ENCODE data around the gene LINGO3. TPM values are rescaled to one million over a fixed set of nuclear protein-coding genes. Genes with fewer than 3 reads are reported as not detected.
A peak's percentile ranks its signal among the peaks of the same experiment; 100 is the strongest.
"Not testable (repeated sequence)": the region's sequence is repeated elsewhere in the genome, so short reads cannot be mapped to it uniquely, and the experiment has no call there.

Gene LINGO3
- total and polyA plus RNA-seq, 2 donors (not counting 3 experiments of a cell fraction or from before 2014, with no cell fraction given), result not detected

DNA sequence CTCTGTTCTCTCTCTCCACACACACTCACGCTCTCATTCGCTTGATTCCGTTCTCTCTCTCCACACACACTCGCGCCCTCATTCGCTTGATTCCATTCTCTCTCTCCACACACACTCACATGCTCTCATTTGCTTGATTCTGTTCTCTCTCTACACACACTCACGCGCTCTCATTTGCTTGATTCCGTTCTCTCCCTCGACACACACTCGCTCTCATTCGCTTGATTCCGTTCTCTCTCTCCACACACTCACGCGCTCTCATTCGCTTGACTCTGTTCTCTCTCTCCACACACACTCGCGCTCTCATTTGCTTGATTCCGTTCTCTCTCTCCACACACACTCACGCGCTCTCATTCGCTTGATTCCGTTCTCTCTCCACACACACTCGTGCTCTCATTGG is 41.9 kb upstream of the LINGO3 start:
- not testable (repeated sequence) for FAIRE-seq

GRCh38 chr19:2345794-2346663 is 38.1 kb upstream of the LINGO3 start:
- DNase-seq (ENCODE audit: low read depth, low spot score), result peak; percentile 37
- CTCF ChIA-PET, result no interaction called here
- Histone ChIP-seq H3K27me3 (ENCODE audit: control insufficient read depth in 2 of 2, insufficient read depth in 2 of 2, low read length in 2 of 2) (no peaks in the 10 kb centered on the region), H3K9me3 (replicated peaks; ENCODE audit: control insufficient read depth, insufficient read depth, low read length) (no peaks in the 10 kb centered on the region), H3K79me2 (ENCODE audit: control insufficient read depth, insufficient read depth, low read length) (no peaks in the 10 kb centered on the region), H3K36me3 (ENCODE audit: control insufficient read depth in 2 of 2, extremely low read depth in 1 of 2, insufficient read depth in 2 of 2, low read length in 2 of 2) (peaks cover 0 to 13% of the 10 kb centered on the region in 2 experiments), H4K20me1 (replicated peaks; ENCODE audit: control insufficient read depth, extremely low read depth, insufficient read depth, low read length) (no peaks in the 10 kb centered on the region), H2AFZ (ENCODE audit: low read depth, low read length) (no peak overlapping the region), H3K4me1 (ENCODE audit: control insufficient read depth, extremely low read depth, insufficient read depth, low read length) (no peaks in the 10 kb centered on the region), H3K9ac (replicated peaks; ENCODE audit: extremely low read depth, insufficient read depth, low read length) (no peak overlapping the region), H3K4me3 (replicated peaks in 1 of 3; ENCODE audit: insufficient read depth in 1 of 3, low read depth in 1 of 3, low read length in 3 of 3) (no peak overlapping the region), H3K9me1 (replicated peaks; ENCODE audit: control insufficient read depth, extremely low read depth, insufficient read depth, low read length) (no peaks in the 10 kb centered on the region), H3K27ac (ENCODE audit: insufficient read depth, low read depth, low read length) (no peak overlapping the region), H3K4me2 (ENCODE audit: insufficient read depth, low read length) (no peak overlapping the region)
- intact Hi-C loops (cut with micrococcal nuclease) (no loop called here), dilution Hi-C loops (cut with MboI; ENCODE audit: extremely low pct_ligation_motif_present, low sequenced_read_pairs) (no loop called here)
- no TSS peak for BruUV-seq (replicated peaks)
- FAIRE-seq, result peak; percentile 26
- POLR2A ChIA-PET, result no interaction called here
- TF ChIP-seq FOS (IDR thresholded peaks at IDR 0.05; ENCODE audit: borderline replicate concordance, insufficient read depth, low read length), result no peak
- TF ChIP-seq MAX (IDR thresholded peaks at IDR 0.05; ENCODE audit: insufficient read depth, insufficient read length), result no peak
- no peak for TF ChIP-seq MYC (IDR thresholded peaks at IDR 0.05; ENCODE audit: low read depth, low read length)
- TF ChIP-seq JUN (IDR thresholded peaks at IDR 0.05; ENCODE audit: borderline replicate concordance, insufficient read depth, insufficient read length, low read depth), result no peak
- TF ChIP-seq POLR2AphosphoS5 (IDR thresholded peaks at IDR 0.05; ENCODE audit: insufficient read depth, low read depth, low read length), result no peak
- TF ChIP-seq POLR2A (IDR thresholded peaks at IDR 0.05; ENCODE audit: low read depth, low read length), result no peak
- no peak for TF ChIP-seq GATA2 (IDR thresholded peaks at IDR 0.05; ENCODE audit: insufficient read depth, insufficient read length, low read depth, low read length)

More for the DNA sequence above, 41.9 kb upstream of the LINGO3 start:
- CTCF ChIA-PET; dilution Hi-C loops (cut with MboI; ENCODE audit: extremely low pct_ligation_motif_present, low sequenced_read_pairs); H3K27ac ChIP-seq (ENCODE audit: insufficient read depth, low read depth, low read length); H3K4me2 ChIP-seq (ENCODE audit: insufficient read depth, low read length); H3K9ac ChIP-seq (replicated peaks; ENCODE audit: extremely low read depth, insufficient read depth, low read length); H3K27me3 ChIP-seq (ENCODE audit: control insufficient read depth in 2 of 2, insufficient read depth in 2 of 2, low read length in 2 of 2); BruUV-seq (replicated peaks); intact Hi-C loops (cut with micrococcal nuclease); H3K79me2 ChIP-seq (ENCODE audit: control insufficient read depth, insufficient read depth, low read length); H3K9me1 ChIP-seq (replicated peaks; ENCODE audit: control insufficient read depth, extremely low read depth, insufficient read depth, low read length); DNase-seq (ENCODE audit: low read depth, low spot score); POLR2A ChIA-PET; H4K20me1 ChIP-seq (replicated peaks; ENCODE audit: control insufficient read depth, extremely low read depth, insufficient read depth, low read length); H3K4me3 ChIP-seq (replicated peaks in 1 of 3; ENCODE audit: insufficient read depth in 1 of 3, low read depth in 1 of 3, low read length in 3 of 3); H3K9me3 ChIP-seq (replicated peaks; ENCODE audit: control insufficient read depth, insufficient read depth, low read length); H3K4me1 ChIP-seq (ENCODE audit: control insufficient read depth, extremely low read depth, insufficient read depth, low read length); H2AFZ ChIP-seq (ENCODE audit: low read depth, low read length): not testable (repeated sequence)
- peaks cover 0 to 18% of the 10 kb centered on the region in 2 experiments for H3K36me3 ChIP-seq (ENCODE audit: control insufficient read depth in 2 of 2, extremely low read depth in 1 of 2, insufficient read depth in 2 of 2, low read length in 2 of 2)

Data from endothelial cell of umbilical vein (primary cell).